ENCODE measurements around the gene RTL1. TPM values are rescaled to one million over a fixed set of nuclear protein-coding genes. Genes with fewer than 3 reads are reported as not detected.

The RTL1 gene
- total and polyA plus RNA-seq, 2 of the 8 experiments (the other 6 are each of a cell fraction or from before 2014, with no cell fraction given): not detected

DNA sequence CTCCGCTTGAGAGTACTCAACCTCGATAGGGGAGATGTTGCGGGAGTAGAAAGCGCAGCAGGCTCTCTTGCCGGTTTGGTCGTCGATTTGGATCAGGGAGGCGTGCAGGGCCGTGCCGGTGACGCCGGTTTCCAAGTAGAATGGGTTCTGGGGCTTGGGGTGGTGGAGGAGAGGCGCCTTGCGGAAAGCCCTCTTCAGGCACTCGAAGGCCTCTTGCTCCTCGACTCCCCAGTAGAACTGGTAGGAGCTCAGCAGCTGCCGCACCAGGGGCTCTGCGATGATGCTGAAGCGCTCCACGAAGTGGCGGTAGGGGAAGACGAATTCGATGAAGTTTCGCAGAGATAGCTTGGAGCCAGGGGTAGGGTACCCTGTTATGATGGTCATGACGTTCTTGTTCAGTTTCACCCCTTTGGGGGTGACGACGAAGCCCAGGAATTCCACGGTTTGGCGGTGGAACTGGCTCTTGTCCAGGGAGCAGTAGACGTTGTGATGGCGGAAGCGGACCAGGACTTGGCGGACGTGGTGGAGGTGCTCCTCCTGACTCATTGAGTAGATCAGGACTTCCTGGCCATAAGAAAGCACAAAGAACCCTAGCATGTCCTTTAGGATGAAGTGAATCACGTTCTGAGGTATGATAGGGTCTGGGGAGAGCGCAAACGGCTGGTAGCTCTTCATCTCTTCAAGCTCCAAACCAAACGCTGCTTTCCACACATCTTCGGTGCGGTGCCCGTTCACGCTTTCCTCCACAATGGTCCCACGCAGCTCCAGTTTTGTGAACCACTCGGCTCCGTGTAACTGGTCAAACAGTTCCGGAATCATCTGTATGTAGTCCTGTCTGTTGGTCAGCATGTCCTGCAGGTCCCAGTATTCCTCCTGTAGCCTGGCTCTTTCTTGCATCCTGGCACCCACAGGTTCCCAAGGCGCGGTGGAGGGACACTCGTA lies 21.2 kb downstream of the RTL1 start:
- no peak overlapping the region for H2BK120ac ChIP-seq (replicated peaks; ENCODE audit: low read depth, low read length)
- TF ChIP-seq KDM5A (IDR thresholded peaks at IDR 0.05; ENCODE audit: low read length) (no peak), TAF7 (optimal IDR thresholded peaks at IDR 0.05; ENCODE audit: borderline replicate concordance, low read depth, low read length) (no peak), KDM1A (IDR thresholded peaks at IDR 0.05; ENCODE audit: borderline replicate concordance, low read length) (no peak), NANOG (IDR thresholded peaks at IDR 0.05; ENCODE audit: insufficient read depth, low read depth, low read length, poor library complexity, severe bottlenecking) (no peak), CBX5 (IDR thresholded peaks at IDR 0.05; ENCODE audit: low read depth, low read length) (no peak)
- TF ChIP-seq, protein P1, sequence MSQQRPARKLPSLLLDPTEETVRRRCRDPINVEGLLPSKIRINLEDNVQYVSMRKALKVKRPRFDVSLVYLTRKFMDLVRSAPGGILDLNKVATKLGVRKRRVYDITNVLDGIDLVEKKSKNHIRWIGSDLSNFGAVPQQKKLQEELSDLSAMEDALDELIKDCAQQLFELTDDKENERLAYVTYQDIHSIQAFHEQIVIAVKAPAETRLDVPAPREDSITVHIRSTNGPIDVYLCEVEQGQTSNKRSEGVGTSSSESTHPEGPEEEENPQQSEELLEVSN (IDR thresholded peaks at IDR 0.05): no peak
- TF ChIP-seq, protein P2, sequence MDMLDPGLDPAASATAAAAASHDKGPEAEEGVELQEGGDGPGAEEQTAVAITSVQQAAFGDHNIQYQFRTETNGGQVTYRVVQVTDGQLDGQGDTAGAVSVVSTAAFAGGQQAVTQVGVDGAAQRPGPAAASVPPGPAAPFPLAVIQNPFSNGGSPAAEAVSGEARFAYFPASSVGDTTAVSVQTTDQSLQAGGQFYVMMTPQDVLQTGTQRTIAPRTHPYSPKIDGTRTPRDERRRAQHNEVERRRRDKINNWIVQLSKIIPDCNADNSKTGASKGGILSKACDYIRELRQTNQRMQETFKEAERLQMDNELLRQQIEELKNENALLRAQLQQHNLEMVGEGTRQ (IDR thresholded peaks at IDR 0.05; ENCODE audit: low read length): no peak

More for the DNA sequence above, 21.2 kb downstream of the RTL1 start:
- Histone ChIP-seq H3K4ac (replicated peaks; ENCODE audit: insufficient read length, low read depth, low read length) (no peak overlapping the region), H4K20me1 (replicated peaks in 1 of 2; ENCODE audit: control insufficient read depth in 1 of 2, insufficient read depth in 2 of 2, low read length in 2 of 2) (no peaks in the 10 kb centered on the region), H2BK5ac (ENCODE audit: low read depth, low read length) (no peak overlapping the region), H3K27me3 (replicated peaks in 1 of 4; ENCODE audit: control insufficient read depth in 3 of 4, extremely low read depth in 1 of 4, insufficient read depth in 3 of 4, low read length in 3 of 4) (no peaks in the 10 kb centered on the region; a peak in 2 of 7 replicates), H3K79me1 (ENCODE audit: low read depth, low read length) (no peaks in the 10 kb centered on the region), H3K23me2 (ENCODE audit: low read depth, low read length) (no peaks in the 10 kb centered on the region), H3K56ac (replicated peaks; ENCODE audit: insufficient read length, low read depth, low read length) (no peak overlapping the region), H2BK15ac (ENCODE audit: low read length) (no peak overlapping the region), H4K91ac (replicated peaks; ENCODE audit: insufficient read length, low read length) (no peak overlapping the region), H3K9me3 (ENCODE audit: insufficient read depth in 2 of 2, low read depth in 1 of 2, low read length in 1 of 2) (peaks cover 0 to 15% of the 10 kb centered on the region in 2 experiments; a peak in 1 of 4 replicates), H2BK20ac (ENCODE audit: low read length) (no peak overlapping the region), H3K27ac (ENCODE audit: low read depth, low read length) (no peak overlapping the region), H4K5ac (ENCODE audit: insufficient read length, low read depth, low read length) (no peak overlapping the region), H3K14ac (ENCODE audit: insufficient read length) (no peak overlapping the region), H4K8ac (ENCODE audit: extremely low read depth, insufficient read depth, low read length) (no peak overlapping the region), H2BK12ac (ENCODE audit: low read depth, low read length) (no peak overlapping the region), H3K4me1 (replicated peaks in 1 of 4; ENCODE audit: control insufficient read depth in 3 of 4, insufficient read depth in 4 of 4, low read length in 3 of 4) (0 out of 7 replicates have a peak, but pooled peaks cover 0 to 3% (median 0%) of the 10 kb centered on the region in 4 experiments), H3K79me2 (ENCODE audit: control insufficient read depth in 1 of 2, insufficient read depth in 2 of 2, low read length in 2 of 2) (no peaks in the 10 kb centered on the region), H3K4me3 (ENCODE audit: extremely low read depth in 1 of 4, insufficient read depth in 2 of 4, low read depth in 3 of 4, low read length in 4 of 4) (no peak overlapping the region), H3K23ac (ENCODE audit: insufficient read length) (no peak overlapping the region), H3K9ac (replicated peaks in 1 of 4; ENCODE audit: extremely low read depth in 1 of 4, low read depth in 3 of 4, low read length in 3 of 4) (no peak overlapping the region), H2AFZ (ENCODE audit: low read length) (no peak overlapping the region), H3K18ac (ENCODE audit: extremely low read depth, low read length) (no peak overlapping the region), H3K36me3 (ENCODE audit: control insufficient read depth in 2 of 4, insufficient read depth in 4 of 4, low read length in 3 of 4) (no peaks in the 10 kb centered on the region; a peak in 1 of 8 replicates), H3K4me2 (ENCODE audit: insufficient read depth in 1 of 2, low read depth in 2 of 2, low read length in 2 of 2) (no peak overlapping the region), H2AK5ac (ENCODE audit: low read depth, low read length) (no peak overlapping the region)
- POLR2A ChIA-PET (ENCODE audit: partially characterized antibody): interaction anchor here (0.6 kb wide), 1 partner anchor 7 kb away, joined by 3 read pairs; no protein-coding TSS in a partner anchor
- 93% methylated on average over 48 of the region's 49 CpGs; no CpG with 5 or more reads in 1 of the 2 experiments for WGBS, 2 experiments (ENCODE audit: extremely low coverage in 1 of 2, insufficient coverage in 1 of 2, insufficient read length in 1 of 2, insufficient replicate concordance in 2 of 2, low coverage in 1 of 2, low lambda C conversion rate in 2 of 2, missing lambda C conversion rate in 1 of 2)
- no peak for FAIRE-seq
- no peak for DNase-seq (ENCODE audit: low read depth in 1 of 2, low spot score in 2 of 2)
- CTCF ChIA-PET (ENCODE audit: partially characterized antibody): interaction anchor here (1.0 to 1.7 kb wide), 2 partner anchors 20 to 30 kb away, joined by 3 to 5 read pairs; no protein-coding TSS in a partner anchor

Data from H1 (cell line).